ENCODE results near the gene GNA14.

DNA sequence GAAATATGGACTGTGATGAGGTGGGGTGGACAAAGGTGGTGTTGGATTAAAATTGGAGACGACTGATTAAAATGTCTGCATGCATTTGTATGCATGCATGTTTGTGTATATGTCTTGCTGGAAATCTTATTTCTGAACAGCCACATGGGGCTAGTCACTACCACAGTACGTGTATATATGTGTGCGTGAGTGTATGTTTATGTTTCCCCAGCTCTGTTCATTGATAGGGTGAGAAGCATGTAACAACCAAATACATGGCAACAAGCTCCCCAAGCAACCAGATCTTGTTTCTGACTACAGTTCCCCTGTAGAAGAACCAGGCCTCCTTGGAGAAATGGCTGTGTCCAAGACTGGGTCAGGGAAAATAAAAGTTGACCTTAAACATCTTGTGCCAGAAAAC is 139.7 kb downstream of the GNA14 start:
- TF ChIP-seq, protein P1, sequence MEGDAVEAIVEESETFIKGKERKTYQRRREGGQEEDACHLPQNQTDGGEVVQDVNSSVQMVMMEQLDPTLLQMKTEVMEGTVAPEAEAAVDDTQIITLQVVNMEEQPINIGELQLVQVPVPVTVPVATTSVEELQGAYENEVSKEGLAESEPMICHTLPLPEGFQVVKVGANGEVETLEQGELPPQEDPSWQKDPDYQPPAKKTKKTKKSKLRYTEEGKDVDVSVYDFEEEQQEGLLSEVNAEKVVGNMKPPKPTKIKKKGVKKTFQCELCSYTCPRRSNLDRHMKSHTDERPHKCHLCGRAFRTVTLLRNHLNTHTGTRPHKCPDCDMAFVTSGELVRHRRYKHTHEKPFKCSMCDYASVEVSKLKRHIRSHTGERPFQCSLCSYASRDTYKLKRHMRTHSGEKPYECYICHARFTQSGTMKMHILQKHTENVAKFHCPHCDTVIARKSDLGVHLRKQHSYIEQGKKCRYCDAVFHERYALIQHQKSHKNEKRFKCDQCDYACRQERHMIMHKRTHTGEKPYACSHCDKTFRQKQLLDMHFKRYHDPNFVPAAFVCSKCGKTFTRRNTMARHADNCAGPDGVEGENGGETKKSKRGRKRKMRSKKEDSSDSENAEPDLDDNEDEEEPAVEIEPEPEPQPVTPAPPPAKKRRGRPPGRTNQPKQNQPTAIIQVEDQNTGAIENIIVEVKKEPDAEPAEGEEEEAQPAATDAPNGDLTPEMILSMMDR (IDR thresholded peaks at IDR 0.05) = no peak
- no peak for TF ChIP-seq POLR2A (IDR thresholded peaks at IDR 0.05)
